GM04504 (cell line): ENCODE data around the gene TEX36.
"Not testable (repeated sequence)": the region's sequence is repeated elsewhere in the genome, so short reads cannot be mapped to it uniquely, and the experiment has no call there.

ENCODE experiments used
- DNase-seq: peaks from one replicate; pipeline ENCODE4 v3.0.0-alpha.2; 2012; ENCODE audit warnings: low read depth

Gene TEX36, protein sequence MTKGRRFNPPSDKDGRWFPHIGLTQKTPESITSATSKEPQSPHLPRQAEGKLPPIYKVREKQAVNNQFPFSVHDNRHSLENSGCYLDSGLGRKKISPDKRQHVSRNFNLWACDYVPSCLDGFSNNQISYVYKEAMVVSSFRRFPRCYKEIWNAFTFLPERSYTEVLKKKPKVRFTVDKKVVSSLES

DNA sequence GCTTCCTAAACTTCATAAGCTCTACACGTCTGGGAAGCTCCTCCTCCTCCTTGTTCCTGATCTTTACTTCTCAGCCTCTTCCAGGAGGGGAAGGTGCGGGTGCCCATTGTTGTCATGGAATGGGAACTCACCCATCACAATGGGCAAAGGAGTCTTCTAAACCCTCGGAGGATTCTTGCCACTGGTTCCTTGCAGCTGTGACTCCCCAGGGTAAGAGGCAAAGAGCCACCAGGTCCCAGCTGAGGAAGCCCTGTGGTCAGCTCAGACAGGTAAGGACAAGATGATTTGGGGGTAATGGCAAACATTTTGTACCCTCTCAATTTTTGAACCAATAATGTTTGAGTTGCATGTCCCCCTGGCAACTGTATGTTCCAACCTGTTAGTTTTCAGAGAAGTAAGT lies at the start of gene TEX36:
TEX36 (minus strand) TSS at position 101 of the 400 bp plus-strand sequence. CDS start 174 bp downstream, outside the sequence.
- no peak for DNase-seq

DNA sequence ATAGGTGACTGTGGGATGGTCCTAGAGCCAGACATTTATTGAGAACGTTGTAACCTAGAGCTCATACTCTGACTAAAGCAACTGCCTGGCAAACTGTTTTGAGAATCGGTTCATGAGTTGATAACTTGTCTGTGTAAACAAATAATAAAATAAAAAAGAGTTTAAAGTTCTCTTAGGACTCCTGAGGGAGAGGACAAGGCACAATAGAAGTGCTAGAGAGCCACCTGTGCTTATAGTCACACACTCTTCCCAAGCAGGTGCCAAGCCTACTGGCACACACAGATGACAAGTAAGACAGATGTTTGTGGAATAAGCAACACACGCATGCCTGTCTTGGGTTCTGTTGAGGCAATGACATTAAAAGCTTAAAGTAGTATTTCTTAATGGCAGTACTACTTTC lies 44.5 kb upstream of the TEX36 start:
- DNase-seq, result no peak

DNA sequence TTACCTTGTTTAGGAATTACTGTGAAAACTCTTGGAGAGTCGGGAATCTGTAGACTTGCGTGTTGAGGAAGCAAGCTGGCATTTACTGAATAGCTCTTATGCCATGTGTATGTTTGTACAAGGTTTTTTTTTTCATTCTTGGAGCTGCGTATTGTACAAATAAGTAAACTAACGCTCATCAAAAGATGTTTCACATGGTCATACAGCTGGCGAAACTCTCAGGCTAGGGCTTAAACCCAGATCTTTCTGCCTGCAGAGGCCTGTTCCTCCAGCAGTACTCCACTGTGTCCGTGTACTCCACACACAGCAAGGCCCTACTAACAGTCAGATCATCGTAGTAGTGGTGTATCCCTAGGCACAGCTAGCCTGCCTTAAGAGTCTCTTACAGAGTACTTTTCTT lies 44.0 kb upstream of the TEX36 start:
- no peak for DNase-seq

DNA sequence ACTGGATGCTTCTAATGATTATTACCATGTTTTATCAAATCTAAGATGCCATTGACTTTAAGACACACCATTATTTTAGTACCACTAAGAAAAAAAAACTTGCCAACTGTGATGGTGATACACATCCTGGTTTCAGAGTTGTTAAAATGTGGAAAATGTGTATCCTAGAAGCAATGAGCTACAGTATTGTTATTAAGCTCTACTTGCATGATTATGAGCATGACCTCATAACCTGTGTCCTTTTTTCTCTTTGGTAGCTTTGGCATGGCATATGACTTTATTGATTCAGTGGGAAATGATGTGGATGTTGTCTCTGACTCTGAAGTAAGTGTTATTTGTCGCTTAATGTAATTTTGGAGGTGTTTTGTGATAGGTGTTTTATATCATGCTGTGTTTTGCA lies 39.8 kb upstream of the TEX36 start:
- no peak for DNase-seq

DNA sequence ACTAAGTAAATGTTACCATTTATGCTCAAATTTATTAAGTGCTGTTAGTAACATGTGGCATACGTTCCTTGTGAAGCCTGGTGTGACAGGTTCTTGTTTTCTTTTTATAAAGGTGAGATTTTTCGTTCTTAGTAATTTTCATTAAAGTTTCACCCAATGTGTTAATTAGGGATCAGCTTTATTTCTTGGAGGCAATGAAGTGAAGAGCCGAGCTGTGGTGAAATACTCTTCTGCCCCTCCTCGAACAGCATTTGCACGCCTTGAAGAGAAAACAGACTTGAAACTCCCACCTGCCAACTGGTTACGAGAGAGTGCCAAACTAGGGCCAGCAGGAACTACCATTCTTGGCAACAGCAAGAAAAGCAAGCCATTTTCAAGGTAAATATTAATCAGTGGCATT lies 38.1 kb upstream of the TEX36 start:
- no peak for DNase-seq

DNA sequence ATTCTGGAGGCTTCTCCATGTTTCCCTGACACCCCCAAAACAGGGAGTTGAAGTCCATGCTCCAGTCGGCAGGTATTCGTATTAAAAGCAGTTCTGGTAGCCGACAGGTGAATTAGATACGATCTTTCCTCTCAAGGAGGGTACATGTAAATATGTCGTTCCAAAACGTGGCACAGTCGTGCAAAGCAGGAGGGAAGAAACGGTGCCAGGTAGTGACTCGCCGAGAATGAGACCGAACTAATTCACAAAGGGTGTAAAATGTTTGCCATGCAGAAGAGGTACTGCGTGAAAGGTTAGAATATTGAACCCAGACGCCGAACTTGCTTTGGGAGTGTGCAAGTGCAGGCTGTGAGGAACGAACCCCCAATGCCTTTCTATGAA lies 37.0 kb upstream of the TEX36 start:
- DNase-seq, result no peak

DNA sequence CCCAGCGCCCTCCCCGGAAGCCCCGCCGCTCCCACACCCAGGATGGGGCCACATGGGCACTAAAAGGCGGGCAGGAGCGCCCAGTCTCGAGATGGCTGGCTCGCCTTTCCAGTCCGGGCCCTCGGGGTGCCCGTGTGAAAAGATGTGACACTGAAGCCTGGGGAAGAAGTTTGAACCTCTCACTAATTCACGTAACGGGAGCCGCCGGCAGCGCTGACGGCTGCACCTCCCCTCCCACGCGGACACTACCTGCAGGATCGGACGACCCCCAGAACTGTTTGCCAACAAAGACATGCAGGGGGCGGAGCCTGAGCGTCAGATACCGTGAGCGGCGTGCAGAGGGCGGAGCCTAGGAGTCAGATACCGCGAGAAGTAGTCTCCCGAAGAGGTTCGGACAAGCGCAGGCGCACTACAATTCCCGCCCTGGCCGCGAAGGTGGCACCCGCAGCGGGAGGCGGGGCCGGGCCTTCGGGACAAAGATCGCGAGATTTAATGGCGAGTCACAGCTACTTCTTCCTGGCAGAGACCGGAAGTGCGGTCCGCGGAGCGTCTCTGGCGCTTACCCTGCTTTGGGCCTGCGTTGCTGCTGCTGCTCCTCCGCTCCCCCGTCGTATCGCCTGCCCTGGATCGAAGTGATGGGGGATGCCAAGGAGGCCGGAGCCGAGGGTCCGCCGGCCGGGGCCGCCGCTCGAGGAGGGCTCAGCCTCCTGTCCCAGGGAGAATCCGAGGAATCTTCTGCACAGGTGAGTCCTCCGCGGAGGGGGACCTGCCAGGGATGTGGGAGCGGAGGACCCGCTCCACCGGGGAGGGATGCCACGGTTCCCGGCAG lies 36.4 kb upstream of the TEX36 start, which contains the start of gene EDRF1:
EDRF1 (plus strand) TSS at position 537 of the 829 bp plus-strand sequence; CDS start at position 636, 99 bp downstream.
- DNase-seq, result peak; percentile 97

DNA sequence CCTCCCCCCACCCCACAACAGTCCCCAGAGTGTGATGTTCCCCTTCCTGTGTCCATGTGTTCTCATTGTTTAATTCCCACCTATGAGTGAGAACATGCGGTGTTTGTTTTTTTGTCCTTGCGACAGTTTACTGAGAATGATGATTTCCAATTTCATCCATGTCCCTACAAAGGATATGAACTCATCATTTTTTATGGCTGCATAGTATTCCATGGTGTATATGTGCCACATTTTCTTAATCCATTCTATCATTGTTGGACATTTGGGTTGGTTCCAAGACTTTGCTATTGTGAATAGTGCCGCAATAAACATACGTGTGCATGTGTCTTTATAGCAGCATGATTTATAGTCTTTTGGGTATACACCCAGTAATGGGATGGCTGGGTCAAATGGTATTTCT lies 31.8 kb upstream of the TEX36 start:
- not testable (repeated sequence) for DNase-seq

DNA sequence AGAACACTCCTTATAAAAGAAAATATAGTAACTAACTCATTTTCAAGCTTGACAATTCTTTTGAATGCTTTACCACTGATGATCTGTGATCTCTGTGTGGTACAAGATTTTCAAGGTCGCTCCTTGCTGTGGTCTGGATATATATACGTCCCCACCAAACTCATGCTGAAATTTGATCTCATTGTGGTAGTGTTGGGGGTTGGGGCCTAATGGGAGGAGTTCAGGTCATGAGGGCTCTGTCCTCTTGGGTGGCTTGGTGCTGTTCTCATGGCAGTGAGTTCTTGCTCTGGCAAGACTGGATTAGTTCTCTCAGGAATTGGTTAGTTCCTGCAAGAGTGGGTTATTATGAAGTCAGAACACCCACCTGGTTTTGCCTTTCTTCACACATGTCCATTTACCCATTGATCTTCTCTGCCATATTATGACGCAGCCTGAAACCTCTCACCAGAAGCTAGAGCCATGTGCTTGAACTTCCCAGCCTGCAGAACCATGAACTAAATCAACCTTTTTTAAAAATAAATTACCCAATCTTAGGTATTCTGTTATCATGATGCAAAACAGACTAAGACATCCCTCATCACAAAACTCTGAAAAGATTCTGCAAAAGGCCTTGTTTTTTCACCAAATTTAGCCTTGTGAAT lies 28.3 kb upstream of the TEX36 start:
- no peak for DNase-seq

DNA sequence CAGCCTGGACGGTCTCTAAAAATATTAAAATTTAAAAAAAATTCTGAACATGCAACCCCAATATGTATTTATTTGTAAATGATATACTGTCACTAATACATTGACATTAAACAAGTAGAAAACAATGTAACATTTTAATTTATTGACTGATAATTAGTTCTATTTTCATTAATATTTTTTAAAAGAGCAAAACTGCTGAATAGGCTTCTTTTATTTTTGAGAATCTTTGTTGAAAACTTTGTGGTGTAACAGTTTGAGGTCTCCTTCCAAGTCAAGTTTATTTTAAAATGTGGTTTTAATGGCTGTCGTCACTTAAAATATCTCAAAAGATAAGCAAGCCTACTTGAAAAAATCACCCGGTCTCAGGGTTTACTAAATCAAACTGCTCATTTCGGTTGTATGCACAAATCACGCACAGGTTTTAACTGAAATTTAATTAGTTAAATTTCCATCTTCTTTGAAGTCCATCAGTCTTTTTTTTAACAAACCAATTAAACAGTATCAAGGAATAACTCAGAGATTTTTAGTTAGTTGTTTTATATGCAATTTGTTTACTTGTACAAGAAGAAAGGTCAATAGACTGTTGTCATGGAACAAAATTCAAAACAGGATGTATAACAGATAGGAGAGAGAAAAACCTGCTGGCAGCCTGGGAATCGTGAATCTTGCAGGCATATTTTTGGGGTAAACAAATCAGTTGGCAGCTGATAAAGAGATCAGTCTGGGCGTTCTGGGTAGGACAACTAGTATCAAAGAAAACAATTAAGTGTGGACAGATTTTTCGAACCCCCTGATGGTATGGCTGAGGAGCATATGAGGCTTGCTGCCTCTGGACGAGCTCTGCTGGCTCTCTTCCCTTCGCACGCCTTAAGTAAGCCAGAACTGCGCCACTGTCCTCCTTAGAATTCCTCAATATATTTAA lies 26.9 kb upstream of the TEX36 start:
- DNase-seq, result no peak

DNA sequence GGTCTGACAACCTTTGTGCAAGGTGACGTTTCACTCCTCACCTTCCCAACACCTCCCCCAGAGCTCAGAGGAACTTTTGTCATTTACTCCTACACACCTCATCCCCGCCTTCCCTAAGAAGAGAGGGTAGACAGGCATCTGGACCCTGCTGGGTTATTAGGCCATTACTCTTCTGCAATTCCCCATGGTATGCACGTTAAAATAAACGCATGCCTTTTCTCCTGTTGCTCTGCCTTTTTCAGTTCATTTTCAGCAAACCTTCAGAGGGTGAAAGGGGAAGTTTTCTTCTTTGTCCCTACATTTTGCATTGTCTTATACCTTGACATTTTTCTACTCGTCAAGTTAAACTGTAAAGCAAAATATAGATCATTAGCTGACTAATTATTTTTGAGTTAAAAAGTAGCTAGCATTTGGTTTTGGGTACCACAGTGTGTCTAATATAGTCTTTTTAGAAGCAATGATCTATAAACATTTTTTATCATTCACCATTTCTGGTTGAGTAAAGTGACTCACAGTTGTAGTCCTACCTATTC lies 26.1 kb upstream of the TEX36 start:
- DNase-seq, result no peak

DNA sequence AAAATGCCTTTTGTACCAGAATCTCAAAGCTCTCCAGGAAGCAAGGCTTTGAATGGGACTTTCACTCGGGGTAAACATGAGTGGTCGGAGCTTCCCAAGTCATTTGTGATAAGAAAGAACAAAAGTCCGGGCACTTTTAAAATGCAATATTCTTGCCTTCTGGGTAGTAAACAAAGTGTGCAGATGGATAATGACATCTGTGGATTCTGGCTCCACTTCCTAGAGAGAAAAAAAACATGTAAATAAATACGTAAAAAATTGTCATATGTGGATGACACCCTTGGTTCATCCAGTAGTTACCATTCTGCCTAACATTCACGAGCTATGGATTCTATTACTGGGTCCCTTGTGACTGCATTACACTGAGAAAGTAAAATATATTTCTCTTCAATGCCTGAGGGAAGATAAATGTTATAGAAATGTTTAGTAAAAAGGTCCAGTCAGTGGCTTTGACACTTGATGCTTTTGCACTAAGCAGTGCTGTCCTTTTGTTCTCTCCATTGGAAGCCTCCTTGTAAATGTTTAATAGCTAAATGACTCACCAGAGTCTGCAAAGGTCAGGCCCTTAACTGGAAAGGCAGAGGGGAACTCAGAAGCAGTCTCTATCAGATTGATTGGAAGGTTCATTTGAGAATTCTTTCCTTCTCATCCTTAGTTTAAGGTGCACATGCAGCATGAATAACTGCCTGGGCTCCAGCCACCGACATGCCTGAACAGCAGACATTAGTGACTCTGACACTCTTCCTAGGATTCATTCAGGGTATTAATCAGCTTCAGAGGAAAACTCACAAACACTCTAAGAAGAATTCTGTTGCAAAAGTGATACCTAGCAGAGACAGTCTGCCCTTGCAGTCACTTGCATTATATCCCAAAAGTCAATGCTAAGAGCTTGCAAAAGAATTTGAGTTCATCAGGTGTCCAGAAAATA lies 24.8 kb upstream of the TEX36 start:
- DNase-seq, result peak; percentile 24

DNA sequence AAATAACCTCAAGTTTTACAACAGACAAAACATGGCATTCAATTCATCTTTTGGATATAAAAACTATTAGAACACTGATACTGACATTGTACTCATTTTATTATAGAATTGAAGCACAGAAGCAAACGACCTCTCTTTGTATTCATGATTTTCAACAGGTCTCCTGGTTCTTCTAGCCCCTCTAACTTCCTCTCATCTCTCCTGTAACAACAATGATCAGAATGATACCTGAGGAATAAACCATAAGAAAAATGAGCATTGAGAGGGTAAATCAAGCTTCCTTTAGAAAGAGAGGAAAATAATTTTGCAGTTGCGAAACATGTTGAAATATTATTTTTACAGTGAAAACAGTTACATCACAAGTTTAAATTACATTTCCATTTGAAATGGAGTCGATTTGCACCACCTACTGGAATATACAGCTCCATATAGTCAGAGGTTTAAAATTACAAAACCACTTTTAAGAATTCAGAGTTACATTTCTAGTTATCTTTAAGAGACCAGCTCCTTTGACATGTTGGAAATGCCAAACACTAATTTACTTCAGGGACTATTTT lies 17.5 kb upstream of the TEX36 start:
- DNase-seq, result no peak

DNA sequence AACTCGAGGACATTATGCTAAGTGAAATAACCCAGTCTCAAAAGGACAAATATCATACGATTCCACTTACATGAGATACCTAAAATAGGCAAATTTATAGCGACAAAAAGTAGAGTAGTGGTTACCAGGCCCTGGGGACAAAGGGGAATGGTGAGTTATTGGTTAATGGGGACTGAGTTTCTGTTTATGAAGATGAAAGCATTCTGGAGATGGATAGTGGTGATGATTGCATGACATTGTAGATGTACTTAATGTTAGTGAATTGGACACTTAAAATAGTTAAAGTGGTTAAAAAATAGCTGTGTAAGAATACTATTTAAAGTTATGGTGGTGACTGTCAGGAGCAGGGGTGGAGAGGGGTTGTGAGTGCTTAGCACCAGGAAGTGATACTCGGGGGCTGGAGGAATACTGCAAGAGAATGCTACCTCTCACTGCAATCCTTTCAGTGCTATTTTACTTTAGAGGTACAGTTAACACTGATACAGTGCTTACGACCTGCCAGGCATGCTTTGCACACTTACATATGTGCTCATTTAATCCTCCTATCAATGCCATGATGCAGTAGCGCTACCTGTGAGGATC lies 16.7 kb upstream of the TEX36 start:
- DNase-seq, result no peak

DNA sequence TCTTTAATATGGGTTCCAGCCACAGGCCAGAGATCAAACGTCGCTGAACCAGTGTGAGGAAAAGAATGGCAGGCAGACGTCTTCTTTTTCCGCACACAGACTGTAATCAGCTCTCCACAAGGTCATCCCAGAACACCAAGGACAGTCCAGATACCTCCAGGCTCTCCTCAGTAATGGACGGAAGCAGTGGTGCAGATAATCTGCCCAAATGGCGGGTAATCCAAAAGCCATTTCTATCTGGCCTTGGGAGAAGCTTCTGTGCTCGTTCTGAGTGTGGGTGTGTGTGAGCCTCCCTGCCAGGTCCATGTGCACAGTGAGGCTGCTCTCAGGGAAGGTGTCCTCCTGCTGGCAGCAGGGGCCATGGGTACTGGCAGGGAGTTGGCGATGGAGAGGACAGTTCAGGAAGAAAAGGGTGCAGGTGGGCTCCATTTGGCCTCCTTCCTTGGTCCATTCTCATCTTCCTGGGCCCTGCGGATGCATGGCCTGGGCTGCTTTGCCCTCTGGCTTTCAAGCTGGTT lies 15.6 kb upstream of the TEX36 start:
- no peak for DNase-seq

DNA sequence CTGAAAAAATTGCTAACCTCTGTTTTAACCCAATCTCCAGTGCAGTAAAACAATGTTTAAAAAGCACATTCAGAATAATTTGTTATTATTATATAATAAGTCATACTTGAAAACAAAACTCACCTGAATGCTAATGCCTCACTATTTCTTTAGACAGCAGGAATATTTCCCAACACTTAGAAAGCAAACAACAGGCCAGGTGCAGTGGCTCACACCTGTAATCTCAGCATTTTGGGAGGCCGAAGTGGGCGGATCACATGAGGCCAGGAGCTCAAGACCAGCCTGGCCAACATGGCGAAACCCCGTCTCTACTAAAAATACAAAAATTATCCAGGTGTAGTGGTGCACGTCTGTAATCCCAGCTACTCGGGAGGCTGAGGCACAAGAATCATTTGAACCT lies 13.9 kb upstream of the TEX36 start:
- not testable (repeated sequence) for DNase-seq

DNA sequence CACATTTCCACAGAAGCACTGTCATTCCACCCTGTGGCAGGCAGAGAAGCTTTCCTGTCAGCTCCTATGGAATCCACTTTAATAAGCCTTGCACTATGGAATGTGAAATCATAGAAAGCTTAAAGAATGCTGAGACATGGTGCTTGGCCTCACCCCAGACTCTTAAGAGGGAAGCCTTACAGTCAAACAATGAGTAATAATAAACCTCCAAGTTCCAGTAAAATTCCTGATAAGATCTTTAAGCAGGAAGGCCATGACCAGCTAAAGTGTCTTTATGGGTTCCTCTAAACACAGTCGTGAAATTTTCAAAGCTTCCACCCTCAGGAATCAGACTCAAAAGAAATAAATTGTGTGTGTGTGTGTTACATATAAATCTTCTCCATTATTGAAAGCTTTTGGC lies 11.9 kb upstream of the TEX36 start:
- peak; percentile 67 for DNase-seq

DNA sequence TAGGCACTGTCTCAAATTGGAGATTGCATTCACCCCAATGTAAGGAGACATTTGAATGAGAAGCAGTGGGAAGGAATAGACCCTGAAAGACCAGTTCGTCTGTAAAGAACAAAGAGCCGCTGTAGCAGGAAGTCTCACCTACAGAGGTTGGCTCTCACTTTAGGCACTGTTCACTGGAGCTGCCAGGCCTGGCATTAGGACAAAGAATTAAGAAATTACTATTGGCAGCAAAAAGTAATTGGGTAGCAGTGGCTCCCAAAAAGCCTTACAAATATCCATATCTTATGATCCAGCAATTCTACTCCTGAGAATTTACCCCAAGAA lies 10.5 kb upstream of the TEX36 start:
- DNase-seq, result no peak

DNA sequence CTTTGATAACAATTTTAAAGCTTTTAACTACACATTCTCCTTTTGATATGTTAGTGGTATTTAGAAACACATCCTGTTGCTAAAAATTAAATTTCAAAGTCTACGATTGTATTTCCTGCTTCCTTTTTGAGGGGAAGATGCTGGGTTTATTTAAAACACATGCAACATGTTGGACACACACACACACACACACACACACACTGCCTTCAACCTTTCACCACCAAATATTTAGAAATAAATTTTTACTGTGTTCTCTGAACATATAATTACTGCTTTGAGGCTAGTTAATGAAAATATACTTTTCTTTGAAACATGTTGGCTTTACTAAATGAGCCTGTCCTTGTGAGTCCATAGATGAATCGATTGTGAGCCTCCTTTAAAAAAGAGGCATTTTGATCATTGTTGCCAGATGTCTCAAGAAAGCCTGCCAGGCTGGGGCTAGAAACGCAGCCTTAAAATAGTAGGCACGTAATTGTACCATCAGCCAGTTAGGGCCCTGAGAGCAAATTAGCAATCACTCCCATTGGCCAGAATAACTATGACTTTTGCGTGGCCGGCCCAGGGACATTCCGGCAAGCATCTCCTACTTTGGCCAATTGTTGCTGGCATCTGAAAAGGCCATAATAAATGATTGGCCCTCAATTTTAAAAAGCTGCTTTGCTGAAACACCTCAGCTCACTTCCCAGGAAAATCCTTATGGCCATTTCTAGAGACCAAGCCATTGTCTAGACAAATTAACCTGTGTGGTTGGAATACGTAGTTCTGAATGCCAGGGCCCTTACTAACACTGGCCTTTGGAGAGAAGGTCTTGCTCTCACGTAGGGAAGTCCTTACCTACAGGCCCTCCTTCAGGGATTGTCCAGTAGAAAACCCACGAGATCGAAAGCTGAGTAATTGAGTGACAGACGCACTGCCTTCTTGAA lies 9.9 kb upstream of the TEX36 start:
- peak; percentile 70 for DNase-seq
